ENCODE results near the gene ACOX1. TPM values are rescaled to one million over a fixed set of nuclear protein-coding genes. Genes with fewer than 3 reads are reported as not detected.

The ACOX1 gene
- polyA plus RNA-seq, 3 donors, result 21.6 to 49.7 (median 49.2) TPM

GRCh38 chr17:75965468-75965867 lies 13.5 kb downstream of the ACOX1 start:
- Histone ChIP-seq H3K27ac (ENCODE audit: low read depth in 1 of 2, low read length in 2 of 2) (no peak overlapping the region), H3K27me3 (ENCODE audit: control insufficient read depth in 2 of 2, insufficient read depth in 2 of 2, low read length in 2 of 2) (no peaks in the 10 kb centered on the region), H3K9me3 (replicated peaks in 1 of 2; ENCODE audit: control insufficient read depth in 1 of 2, insufficient read depth in 1 of 2, low read length in 2 of 2) (no peaks in the 10 kb centered on the region), H4K20me1 (ENCODE audit: insufficient read depth, low read length) (peaks cover 42% of the 10 kb centered on the region), H3K36me3 (replicated peaks in 1 of 2; ENCODE audit: control insufficient read depth in 1 of 2, insufficient read depth in 2 of 2, low read length in 2 of 2) (peaks cover 4 to 16% of the 10 kb centered on the region in 2 donors), H3K4me2 (replicated peaks; ENCODE audit: extremely low read depth, low read length, poor library complexity, severe bottlenecking) (no peak overlapping the region), H3K4me3 (replicated peaks in 1 of 3; ENCODE audit: low read depth in 2 of 3, low read length in 3 of 3) (no peak overlapping the region), H3K79me2 (ENCODE audit: insufficient read depth, low read length) (peaks cover 83% of the 10 kb centered on the region), H2AFZ (ENCODE audit: insufficient read depth, low read depth, low read length, poor library complexity, severe bottlenecking) (no peak overlapping the region), H3K9ac (ENCODE audit: insufficient read depth, low read length, poor library complexity, severe bottlenecking) (no peak overlapping the region), H3K4me1 (ENCODE audit: control insufficient read depth in 1 of 2, insufficient read depth in 2 of 2, low read length in 2 of 2) (peaks cover 26 to 34% of the 10 kb centered on the region in 2 donors)
- Mint-ChIP-seq H3K9me3 (peaks cover 0 to 2% (median 1%) of the 10 kb centered on the region in 7 donors), H3K4me1 (peaks cover 37% of the 10 kb centered on the region), H3K27me3 (ENCODE audit: low read depth in 3 of 3) (no peaks in the 10 kb centered on the region), H3K36me3 (peaks cover 29 to 47% of the 10 kb centered on the region in 2 donors), H3K27ac (peak overlapping the region in 3 of 7 donors; percentile 1 to 65 (median 2)), H3K4me3 (no peak overlapping the region)
- TF ChIP-seq, protein P1, sequence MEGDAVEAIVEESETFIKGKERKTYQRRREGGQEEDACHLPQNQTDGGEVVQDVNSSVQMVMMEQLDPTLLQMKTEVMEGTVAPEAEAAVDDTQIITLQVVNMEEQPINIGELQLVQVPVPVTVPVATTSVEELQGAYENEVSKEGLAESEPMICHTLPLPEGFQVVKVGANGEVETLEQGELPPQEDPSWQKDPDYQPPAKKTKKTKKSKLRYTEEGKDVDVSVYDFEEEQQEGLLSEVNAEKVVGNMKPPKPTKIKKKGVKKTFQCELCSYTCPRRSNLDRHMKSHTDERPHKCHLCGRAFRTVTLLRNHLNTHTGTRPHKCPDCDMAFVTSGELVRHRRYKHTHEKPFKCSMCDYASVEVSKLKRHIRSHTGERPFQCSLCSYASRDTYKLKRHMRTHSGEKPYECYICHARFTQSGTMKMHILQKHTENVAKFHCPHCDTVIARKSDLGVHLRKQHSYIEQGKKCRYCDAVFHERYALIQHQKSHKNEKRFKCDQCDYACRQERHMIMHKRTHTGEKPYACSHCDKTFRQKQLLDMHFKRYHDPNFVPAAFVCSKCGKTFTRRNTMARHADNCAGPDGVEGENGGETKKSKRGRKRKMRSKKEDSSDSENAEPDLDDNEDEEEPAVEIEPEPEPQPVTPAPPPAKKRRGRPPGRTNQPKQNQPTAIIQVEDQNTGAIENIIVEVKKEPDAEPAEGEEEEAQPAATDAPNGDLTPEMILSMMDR (IDR thresholded peaks at IDR 0.05), result no peak
- intact Hi-C loops (cut with micrococcal nuclease), result no loop called here
- DNase-seq, result no peak
- 94% methylated on average over 6 of the region's 6 CpGs for WGBS (ENCODE audit: insufficient coverage)

- no peak for DNase-seq
- Mint-ChIP-seq H3K4me3 (no peak overlapping the region), H3K36me3 (peaks cover 45 to 56% of the 10 kb centered on the region in 2 donors), H3K9me3 (no peaks in the 10 kb centered on the region), H3K27me3 (ENCODE audit: low read depth in 3 of 3) (no peaks in the 10 kb centered on the region), H3K27ac (peak overlapping the region in 1 of 7 donors; percentile 54), H3K4me1 (peaks cover 17% of the 10 kb centered on the region)
- 97% methylated on average over 3 of the region's 11 CpGs for WGBS (ENCODE audit: insufficient coverage)
- Histone ChIP-seq H4K20me1 (ENCODE audit: insufficient read depth, low read length) (peaks cover 56% of the 10 kb centered on the region), H3K27ac (ENCODE audit: low read depth in 1 of 2, low read length in 2 of 2) (no peak overlapping the region), H3K4me3 (replicated peaks in 1 of 3; ENCODE audit: low read depth in 2 of 3, low read length in 3 of 3) (no peak overlapping the region), H3K9me3 (replicated peaks in 1 of 2; ENCODE audit: control insufficient read depth in 1 of 2, insufficient read depth in 1 of 2, low read length in 2 of 2) (no peaks in the 10 kb centered on the region), H3K79me2 (ENCODE audit: insufficient read depth, low read length) (peaks cover 58% of the 10 kb centered on the region), H3K4me2 (replicated peaks; ENCODE audit: extremely low read depth, low read length, poor library complexity, severe bottlenecking) (no peak overlapping the region), H3K27me3 (ENCODE audit: control insufficient read depth in 2 of 2, insufficient read depth in 2 of 2, low read length in 2 of 2) (no peaks in the 10 kb centered on the region), H3K36me3 (replicated peaks in 1 of 2; ENCODE audit: control insufficient read depth in 1 of 2, insufficient read depth in 2 of 2, low read length in 2 of 2) (peaks cover 42 to 58% of the 10 kb centered on the region in 2 donors), H3K9ac (ENCODE audit: insufficient read depth, low read length, poor library complexity, severe bottlenecking) (no peak overlapping the region), H2AFZ (ENCODE audit: insufficient read depth, low read depth, low read length, poor library complexity, severe bottlenecking) (no peak overlapping the region), H3K4me1 (ENCODE audit: control insufficient read depth in 1 of 2, insufficient read depth in 2 of 2, low read length in 2 of 2) (peaks cover 8 to 14% of the 10 kb centered on the region in 2 donors)
- intact Hi-C loops (cut with micrococcal nuclease), result no loop called here
- TF ChIP-seq, protein P1 (IDR thresholded peaks at IDR 0.05), result no peak
Measured at GRCh38 chr17:75959839-75960511, 19.0 kb downstream of the ACOX1 start.
